ENCODE results near the gene ZBTB9.

DNA sequence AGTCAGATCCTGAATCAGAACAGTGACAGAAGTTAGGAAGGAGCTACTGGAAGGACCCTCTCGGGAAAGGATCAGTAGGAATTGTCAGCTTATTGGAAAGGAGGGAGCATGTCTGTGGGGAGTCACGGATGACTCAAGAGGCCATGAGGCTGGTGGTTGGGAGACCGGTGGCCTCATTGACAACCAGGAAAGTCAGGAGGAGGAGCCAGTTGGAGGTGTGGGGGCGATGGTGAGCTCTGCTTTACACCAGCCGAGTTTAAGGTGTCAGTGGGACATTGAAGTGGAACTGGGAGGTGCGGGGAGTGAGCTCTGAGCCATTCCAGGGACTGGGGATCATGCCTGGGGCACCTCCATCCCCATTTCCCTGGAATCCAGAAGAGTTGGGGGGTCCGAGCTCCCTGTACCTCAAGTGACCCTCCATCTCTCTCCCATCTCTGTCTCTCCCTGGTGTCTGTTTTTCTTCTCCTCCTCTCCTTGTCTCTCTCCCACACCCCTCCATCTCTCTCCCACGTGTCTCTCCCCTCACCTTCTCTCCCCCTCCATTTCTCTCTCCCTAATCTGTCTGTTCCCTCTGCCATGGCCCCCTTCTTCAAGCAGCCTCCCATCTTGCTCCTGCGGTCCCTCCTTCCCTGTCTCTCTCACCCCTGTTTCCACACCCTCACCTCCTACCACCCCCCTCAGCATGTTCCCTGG lies 14.3 kb upstream of the ZBTB9 start:
- TF ChIP-seq, protein P1, sequence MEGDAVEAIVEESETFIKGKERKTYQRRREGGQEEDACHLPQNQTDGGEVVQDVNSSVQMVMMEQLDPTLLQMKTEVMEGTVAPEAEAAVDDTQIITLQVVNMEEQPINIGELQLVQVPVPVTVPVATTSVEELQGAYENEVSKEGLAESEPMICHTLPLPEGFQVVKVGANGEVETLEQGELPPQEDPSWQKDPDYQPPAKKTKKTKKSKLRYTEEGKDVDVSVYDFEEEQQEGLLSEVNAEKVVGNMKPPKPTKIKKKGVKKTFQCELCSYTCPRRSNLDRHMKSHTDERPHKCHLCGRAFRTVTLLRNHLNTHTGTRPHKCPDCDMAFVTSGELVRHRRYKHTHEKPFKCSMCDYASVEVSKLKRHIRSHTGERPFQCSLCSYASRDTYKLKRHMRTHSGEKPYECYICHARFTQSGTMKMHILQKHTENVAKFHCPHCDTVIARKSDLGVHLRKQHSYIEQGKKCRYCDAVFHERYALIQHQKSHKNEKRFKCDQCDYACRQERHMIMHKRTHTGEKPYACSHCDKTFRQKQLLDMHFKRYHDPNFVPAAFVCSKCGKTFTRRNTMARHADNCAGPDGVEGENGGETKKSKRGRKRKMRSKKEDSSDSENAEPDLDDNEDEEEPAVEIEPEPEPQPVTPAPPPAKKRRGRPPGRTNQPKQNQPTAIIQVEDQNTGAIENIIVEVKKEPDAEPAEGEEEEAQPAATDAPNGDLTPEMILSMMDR (IDR thresholded peaks at IDR 0.05; ENCODE audit: poor library complexity), result no peak
- TF ChIP-seq EZH2phosphoT487 (IDR thresholded peaks at IDR 0.05; ENCODE audit: low read depth, severe bottlenecking, unreplicated experiment), result no peak
